Kidney (tissue), 14 donors: ENCODE measurements around the gene AFG1L. TPM values are rescaled to one million over a fixed set of nuclear protein-coding genes. Genes with fewer than 3 reads are reported as not detected.

Experiments
- DNase-seq, 5 donors: peaks; one replicate each; pipeline ENCODE4 v3.0.0-alpha.2; 2013 to 2020
- FAIRE-seq: peaks from 2 replicates; lab custom pipeline; 2012; peaks lifted over from hg19 to GRCh38; lab: Jason Lieb, UNC
- H3K27ac ChIP-seq, 2 donors: one replicate each; pipeline ENCODE4 v1.7.0; 2013; ENCODE audit warnings: low read depth in 2 of 2, low read length in 2 of 2, inconsistent platforms in 1 of 2
- H3K27me3 ChIP-seq: one replicate; pipeline ENCODE4 v1.7.1; 2013; ENCODE audit warnings: low read length, inconsistent platforms; ENCODE audit not compliant: control insufficient read depth, insufficient read depth
- H3K36me3 ChIP-seq, 3 donors: one replicate each; pipeline versions ENCODE4 v1.7.0 to v1.7.1; 2013; ENCODE audit warnings: low read length in 3 of 3, control low read depth in 1 of 3, inconsistent platforms in 1 of 3; ENCODE audit not compliant: insufficient read depth in 3 of 3, control insufficient read depth in 2 of 3
- H3K4me1 ChIP-seq, 3 donors: one replicate each; pipeline versions ENCODE4 v1.7.0 to v1.7.1; 2013; ENCODE audit warnings: low read length in 3 of 3, inconsistent platforms in 1 of 3, low read depth in 1 of 3; ENCODE audit not compliant: control insufficient read depth in 2 of 3, insufficient read depth in 2 of 3
- H3K4me3 ChIP-seq, 3 donors: one replicate each; pipeline versions ENCODE4 v1.7.0 to v1.8.1; 2013; ENCODE audit warnings: low read length in 3 of 3, control low read depth in 1 of 3, inconsistent platforms in 1 of 3
- H3K9ac ChIP-seq, 3 donors: one replicate each; pipeline versions ENCODE4 v1.7.0 to v1.7.1; 2013; ENCODE audit warnings: low read length in 3 of 3, control low read depth in 1 of 3, inconsistent platforms in 1 of 3
- H3K9me3 ChIP-seq, 3 donors: one replicate each; pipeline versions ENCODE4 v1.7.0 to v1.7.1; 2013; ENCODE audit warnings: low read length in 3 of 3, control low read depth in 1 of 3, inconsistent platforms in 1 of 3; ENCODE audit not compliant: control insufficient read depth in 2 of 3, insufficient read depth in 1 of 3
- CTCF ChIP-seq: IDR thresholded peaks from 3 replicates; pipeline ENCODE4 v1.5.1; 2012; ENCODE audit warnings: mild to moderate bottlenecking, moderate library complexity, borderline replicate concordance; ENCODE audit not compliant: insufficient read depth; ENCODE audit errors: extremely low read depth
- intact Hi-C: fragments of 100-400 bp; cut with DNase I; formaldehyde crosslinking; loops from one replicate; pipeline ENCODE4 v1.11.1; 2022
- polyA plus RNA-seq: library from polyadenylated mRNA; stranded (reverse); fragments of 350-450 nt; fragmentation: Illumina TruSeq; extraction: RNeasy Lipid Tissue Mini Kit (QIAGEN cat#74804); gene quantifications from one replicate; pipeline ENCODE4 v1.2.3, GENCODE V29; 2014; ENCODE audit warnings: low read depth, low replicate concordance; ENCODE audit not compliant: insufficient read depth
- total RNA-seq: library from RNA; stranded (reverse); fragmentation: NEBNext Ultra II Directional; extraction: Animal tissue kit (Norgen Biotek cat#: 25700); gene quantifications from one replicate; pipeline ENCODE4 v1.2.1, GENCODE V29; 2021
- donor health status: control.
- donor health status: control.
- donor health status: control.
- donor health status: control.
- donor health status: control.
- donor health status: DM: yes; HTN: yes; CAD: no.
- donor health status: Normal renal cell carcinoma (clear cell type).

The AFG1L gene
- total and polyA plus RNA-seq, 2 donors from 2014 or later = 6.8 to 7.0 TPM

GRCh38 chr6:108348655-108349349 is 53.9 kb downstream of the AFG1L start:
- H3K9ac ChIP-seq = no peak overlapping the region
- H3K27me3 ChIP-seq = no peaks in the 10 kb centered on the region
- no peaks in the 10 kb centered on the region for H3K9me3 ChIP-seq
- DNase-seq (no peak), FAIRE-seq (no peak)
- H3K4me1 ChIP-seq = peaks cover 0 to 10% (median 2%) of the 10 kb centered on the region in 3 donors
- no peak overlapping the region for H3K4me3 ChIP-seq
- intact Hi-C loops = no loop called here
- no peak for TF ChIP-seq CTCF
- no peaks in the 10 kb centered on the region for H3K36me3 ChIP-seq
- no peak overlapping the region for H3K27ac ChIP-seq

- TF ChIP-seq CTCF = no peak
- FAIRE-seq = no peak
- DNase-seq = peak in 2 of 5 donors; percentile 1 to 10
- Histone ChIP-seq H3K36me3 (no peaks in the 10 kb centered on the region), H3K27me3 (no peaks in the 10 kb centered on the region), H3K27ac (no peak overlapping the region), H3K4me3 (no peak overlapping the region), H3K9me3 (no peaks in the 10 kb centered on the region), H3K9ac (no peak overlapping the region), H3K4me1 (peaks cover 0 to 10% (median 2%) of the 10 kb centered on the region in 3 donors)
- intact Hi-C loops = no loop called here
These were observed 55.7 kb downstream of the AFG1L start for GRCh38 chr6:108350528-108350927.

- no peaks in the 10 kb centered on the region for H3K9me3 ChIP-seq
- H3K4me3 ChIP-seq = no peak overlapping the region
- H3K27ac ChIP-seq = no peak overlapping the region
- H3K27me3 ChIP-seq = no peaks in the 10 kb centered on the region
- H3K36me3 ChIP-seq = no peaks in the 10 kb centered on the region
- peaks cover 0 to 10% (median 2%) of the 10 kb centered on the region in 3 donors for H3K4me1 ChIP-seq
- DNase-seq = no peak
- no peak overlapping the region for H3K9ac ChIP-seq
- FAIRE-seq = no peak
- TF ChIP-seq CTCF = no peak
- intact Hi-C loops = no loop called here
These were observed 59.0 kb downstream of the AFG1L start for GRCh38 chr6:108353853-108354252.
